ENCODE data around the gene CAMK1D.
"Not testable (repeated sequence)": the region's sequence is repeated elsewhere in the genome, so short reads cannot be mapped to it uniquely, and the experiment has no call there.

Gene CAMK1D

DNA sequence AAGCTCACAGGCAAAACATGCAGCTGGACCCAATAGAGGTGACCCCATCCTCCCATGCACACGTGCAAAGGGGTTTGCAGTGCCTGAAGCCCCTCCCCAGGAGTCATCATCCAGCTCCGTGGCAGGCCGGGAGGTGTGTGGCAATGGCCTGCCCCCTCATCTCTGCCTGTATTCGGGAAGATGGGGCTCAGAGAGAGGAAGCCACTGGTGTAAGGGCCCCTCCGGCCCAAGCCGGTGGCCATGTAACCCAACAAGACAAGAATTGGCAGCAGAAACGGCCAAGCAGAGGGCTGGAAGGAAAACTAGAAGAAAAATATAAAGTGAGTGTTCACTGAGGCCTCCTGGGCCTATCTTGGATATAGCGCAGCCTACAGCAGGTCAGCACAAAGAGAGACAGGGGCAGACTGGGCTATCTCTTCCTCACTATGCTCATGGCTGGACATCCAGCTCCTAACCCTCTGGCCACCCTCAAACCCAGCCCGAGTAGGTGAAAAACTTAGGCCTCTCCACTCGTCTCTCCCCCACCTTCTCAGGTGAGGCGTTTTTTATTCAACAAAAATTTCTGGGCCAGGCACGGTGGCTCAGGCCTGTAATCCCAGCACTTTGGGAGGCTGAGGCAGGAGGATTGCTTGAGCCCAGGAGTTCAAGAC is 494.1 kb downstream of the CAMK1D start:
- H3K27me3 Mint-ChIP-seq, result peaks cover 10% of the 10 kb centered on the region
- no peaks in the 10 kb centered on the region for H3K9me3 Mint-ChIP-seq

DNA sequence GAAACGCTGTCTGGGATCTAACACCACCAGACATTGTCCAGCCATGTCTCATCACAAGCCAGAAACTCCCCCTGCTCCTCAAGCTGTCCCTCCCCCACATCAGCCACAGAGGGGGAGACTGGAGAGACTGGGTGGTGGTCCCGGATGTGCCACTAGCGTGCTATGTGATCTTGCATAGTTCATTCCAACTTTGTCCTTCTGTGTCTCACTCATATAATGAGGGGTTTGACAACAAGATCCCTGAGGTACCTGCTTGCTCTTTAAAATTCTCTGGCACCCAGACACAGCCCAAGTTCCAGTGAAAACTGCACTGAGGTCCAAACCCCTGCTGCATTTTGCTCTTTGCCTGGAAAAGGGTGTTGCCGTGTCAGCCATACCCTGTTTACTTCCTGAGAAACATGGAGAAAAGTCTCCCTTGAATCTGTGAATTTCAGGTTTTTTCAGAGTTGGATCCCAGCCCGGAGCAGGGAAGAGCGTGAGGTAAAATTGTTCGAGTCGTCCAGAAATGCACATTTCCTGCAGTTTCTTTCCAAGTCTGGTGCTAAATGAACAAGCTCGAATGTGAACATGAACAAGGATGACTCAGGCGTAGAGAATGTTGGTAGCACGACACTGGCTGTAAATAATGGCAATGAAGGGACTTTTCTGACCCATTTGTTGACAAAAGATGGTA is 495.6 kb downstream of the CAMK1D start:
- Mint-ChIP-seq H3K27ac (no peak overlapping the region), H3K4me3 (no peak overlapping the region), H3K27me3 (peaks cover 22% of the 10 kb centered on the region), H3K4me1 (ENCODE audit: low read depth) (peaks cover 7% of the 10 kb centered on the region), H3K36me3 (ENCODE audit: low read depth) (no peaks in the 10 kb centered on the region), H3K9me3 (no peaks in the 10 kb centered on the region)

More for the DNA sequence above, 494.1 kb downstream of the CAMK1D start:
- H3K27ac Mint-ChIP-seq, result no peak overlapping the region
- H3K4me3 Mint-ChIP-seq, result no peak overlapping the region
- no peaks in the 10 kb centered on the region for H3K36me3 Mint-ChIP-seq (ENCODE audit: low read depth)
- H3K4me1 Mint-ChIP-seq (ENCODE audit: low read depth), result no peaks in the 10 kb centered on the region

DNA sequence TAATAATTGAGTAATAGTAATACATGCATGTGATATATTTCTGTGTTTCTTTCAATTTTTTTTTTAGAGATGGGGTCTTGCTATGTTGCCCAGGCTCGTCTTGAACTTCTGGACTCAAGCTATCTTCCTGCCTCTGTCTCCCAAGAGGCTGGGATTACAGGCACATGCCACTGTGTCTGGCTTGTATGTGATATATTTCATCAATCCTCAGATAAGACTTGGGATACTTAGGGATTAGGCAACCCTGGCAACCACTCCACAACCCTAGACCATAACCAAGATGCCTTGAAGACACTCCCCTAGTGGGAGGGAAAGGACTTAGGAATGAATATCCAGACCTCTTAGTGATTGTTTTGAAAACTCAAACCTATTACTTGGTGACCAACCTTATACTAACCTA is 497.4 kb downstream of the CAMK1D start:
- H3K27ac Mint-ChIP-seq, result no peak overlapping the region
- no peak overlapping the region for H3K4me3 Mint-ChIP-seq
- no peaks in the 10 kb centered on the region for H3K36me3 Mint-ChIP-seq (ENCODE audit: low read depth)
- no peaks in the 10 kb centered on the region for H3K9me3 Mint-ChIP-seq
- peaks cover 7% of the 10 kb centered on the region for H3K4me1 Mint-ChIP-seq (ENCODE audit: low read depth)
- H3K27me3 Mint-ChIP-seq, result peaks cover 26% of the 10 kb centered on the region

DNA sequence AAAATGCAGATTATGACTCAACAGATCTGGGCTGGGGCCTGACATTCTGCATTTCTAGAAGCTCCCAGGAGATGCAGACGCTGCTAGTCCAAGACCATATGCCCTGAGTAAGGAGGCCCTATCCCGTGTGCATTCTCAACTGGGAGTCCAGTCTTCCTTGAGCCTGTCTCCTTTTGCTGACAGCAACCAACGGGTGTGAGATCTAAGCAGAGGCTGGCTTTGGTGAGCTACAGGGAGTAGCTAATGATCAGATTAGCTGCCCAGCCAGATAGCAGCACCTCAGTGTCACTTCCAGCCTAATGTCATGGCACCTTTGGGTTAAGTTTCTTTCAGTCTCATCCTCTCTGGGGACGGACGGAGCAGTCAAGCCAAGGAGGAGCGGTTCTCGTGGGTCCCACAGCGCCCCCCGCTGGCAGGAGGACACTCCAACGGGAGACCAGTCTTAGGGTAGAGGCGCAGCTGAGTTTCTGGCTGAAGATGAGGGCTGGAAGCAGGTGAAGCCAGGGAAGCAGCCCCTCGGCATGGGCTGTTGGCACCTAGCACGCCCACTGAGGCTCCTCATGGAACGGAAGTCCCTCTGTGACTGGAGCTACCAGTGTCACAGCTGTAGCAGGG is 498.1 kb downstream of the CAMK1D start:
- H3K4me1 Mint-ChIP-seq (ENCODE audit: low read depth), result peaks cover 7% of the 10 kb centered on the region
- H3K36me3 Mint-ChIP-seq (ENCODE audit: low read depth), result no peaks in the 10 kb centered on the region
- H3K27me3 Mint-ChIP-seq, result peaks cover 25% of the 10 kb centered on the region
- H3K4me3 Mint-ChIP-seq, result no peak overlapping the region
- no peak overlapping the region for H3K27ac Mint-ChIP-seq
- H3K9me3 Mint-ChIP-seq, result no peaks in the 10 kb centered on the region

DNA sequence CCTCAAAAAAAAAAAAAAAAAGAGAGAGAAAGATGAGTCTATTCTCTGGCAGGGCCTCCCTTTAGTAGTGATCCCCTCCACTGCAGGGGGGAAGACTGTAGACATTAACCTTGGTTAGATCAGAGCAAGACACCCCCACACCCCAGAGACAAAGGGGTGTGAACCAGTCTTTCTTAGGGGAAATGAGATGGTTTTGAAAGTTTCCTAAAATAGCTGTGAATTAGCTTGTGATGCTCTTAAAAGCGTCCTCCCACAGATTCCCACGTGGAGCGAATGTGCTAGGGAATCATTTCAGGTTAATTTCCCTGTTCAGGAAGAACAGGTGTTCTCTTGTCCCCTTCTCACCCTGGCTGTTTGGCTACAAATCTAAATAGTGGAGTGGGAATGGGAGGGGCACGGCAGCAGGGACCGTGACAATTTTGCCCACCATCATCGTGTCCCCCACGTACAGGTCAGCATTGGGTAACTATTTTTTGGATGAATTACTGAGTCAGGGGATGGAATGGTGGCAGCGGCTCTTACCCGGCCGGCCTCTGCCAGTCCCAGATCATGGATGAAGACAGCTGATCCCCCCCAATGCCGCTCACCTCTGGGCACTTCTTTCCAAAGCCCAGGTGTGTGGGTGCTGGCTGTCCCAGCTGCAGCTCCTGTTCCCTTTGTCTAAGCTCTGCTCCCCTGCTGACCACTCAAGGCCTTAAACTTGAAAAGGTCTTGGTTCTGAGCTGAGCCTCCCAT is 499.3 kb downstream of the CAMK1D start:
- Mint-ChIP-seq H3K4me1 (ENCODE audit: low read depth) (peaks cover 7% of the 10 kb centered on the region), H3K36me3 (ENCODE audit: low read depth) (no peaks in the 10 kb centered on the region), H3K27ac (no peak overlapping the region), H3K27me3 (peaks cover 29% of the 10 kb centered on the region), H3K4me3 (no peak overlapping the region), H3K9me3 (no peaks in the 10 kb centered on the region)

DNA sequence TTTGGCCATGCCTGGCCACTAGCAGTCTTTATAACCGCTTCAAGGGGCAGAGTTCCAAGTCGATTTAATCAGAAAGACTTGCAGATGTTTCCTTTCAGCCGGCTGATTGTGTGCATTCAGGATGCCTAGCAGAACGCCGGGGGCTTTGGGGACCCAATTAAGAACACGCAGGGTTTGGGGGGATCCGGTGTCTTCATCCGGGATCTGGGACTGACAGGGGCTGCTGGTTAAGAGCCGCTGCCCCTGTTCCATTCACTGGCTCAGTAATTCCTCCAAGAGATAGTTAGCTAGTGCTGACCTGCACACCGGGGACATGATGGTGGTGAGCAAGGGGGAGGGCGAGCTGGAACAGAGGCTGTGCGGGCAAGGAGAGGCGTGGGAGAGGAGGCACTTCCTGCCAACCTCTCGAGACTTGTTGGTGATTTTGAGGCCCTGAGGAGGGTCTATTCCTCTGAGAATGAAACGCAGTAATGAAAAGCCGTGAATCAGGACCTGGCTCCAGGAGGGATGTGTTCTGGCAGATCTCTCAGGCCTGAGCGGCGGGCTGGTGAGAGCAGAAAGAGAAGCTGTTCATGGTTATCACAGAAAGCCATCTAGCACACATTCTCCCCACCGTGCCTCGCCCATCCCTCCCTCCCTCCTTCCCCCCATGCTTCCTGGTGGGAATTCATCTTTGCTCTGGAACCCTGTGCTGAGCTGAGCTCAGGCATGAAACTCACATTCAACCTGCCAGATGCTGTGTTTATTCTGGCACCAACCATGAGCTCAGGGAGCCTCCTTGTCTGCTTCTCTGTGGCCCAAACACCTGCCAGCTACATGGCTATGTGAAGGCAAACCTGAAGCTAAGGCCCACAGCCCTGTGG is 500.2 kb downstream of the CAMK1D start:
- no peaks in the 10 kb centered on the region for H3K9me3 Mint-ChIP-seq
- H3K4me1 Mint-ChIP-seq (ENCODE audit: low read depth), result peaks cover 7% of the 10 kb centered on the region
- no peak overlapping the region for H3K4me3 Mint-ChIP-seq
- no peak overlapping the region for H3K27ac Mint-ChIP-seq
- H3K27me3 Mint-ChIP-seq, result peaks cover 29% of the 10 kb centered on the region
- no peaks in the 10 kb centered on the region for H3K36me3 Mint-ChIP-seq (ENCODE audit: low read depth)

DNA sequence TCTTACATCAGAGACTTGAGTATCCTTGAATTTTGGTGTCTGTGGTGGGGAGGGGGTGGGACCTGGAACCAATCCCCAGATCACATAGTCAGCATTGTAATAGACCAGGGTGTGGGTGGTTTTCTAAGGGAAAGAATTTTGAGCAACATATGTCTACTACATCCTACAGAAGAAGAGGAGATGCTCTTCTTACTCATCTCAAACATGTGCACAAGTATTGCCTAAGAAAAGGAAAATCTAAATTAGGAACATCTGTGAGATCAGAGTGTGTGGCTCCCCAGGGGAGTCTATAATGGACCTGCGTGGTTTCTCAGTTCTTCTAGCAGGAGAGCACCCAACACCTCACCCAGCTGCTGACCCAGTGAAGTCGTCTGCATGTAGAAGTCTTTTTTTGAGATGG is 503.3 kb downstream of the CAMK1D start:
- no peaks in the 10 kb centered on the region for H3K9me3 Mint-ChIP-seq
- no peak overlapping the region for H3K4me3 Mint-ChIP-seq
- peaks cover 7% of the 10 kb centered on the region for H3K4me1 Mint-ChIP-seq (ENCODE audit: low read depth)
- H3K36me3 Mint-ChIP-seq (ENCODE audit: low read depth), result no peaks in the 10 kb centered on the region
- H3K27ac Mint-ChIP-seq, result no peak overlapping the region
- peaks cover 28% of the 10 kb centered on the region for H3K27me3 Mint-ChIP-seq

DNA sequence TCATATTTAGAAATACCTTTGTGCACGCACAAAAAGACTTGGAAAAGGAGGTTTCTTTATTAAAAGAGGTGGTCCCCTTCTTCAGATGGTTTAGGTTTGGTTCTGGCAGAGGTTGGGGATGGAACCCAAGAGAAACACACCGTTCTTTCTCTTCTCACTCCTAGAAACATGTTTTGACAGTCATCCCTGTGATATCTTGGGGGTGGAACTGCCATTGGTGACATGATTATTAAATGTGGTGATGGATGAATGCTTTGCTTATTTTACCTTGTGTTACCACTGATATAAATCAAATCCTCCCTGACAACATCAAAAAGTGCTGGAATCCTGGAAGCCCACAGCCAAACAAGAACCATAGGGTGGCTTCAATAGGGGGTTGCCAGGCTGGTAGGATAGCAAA is 505.6 kb downstream of the CAMK1D start:
- Mint-ChIP-seq H3K4me3 (no peak overlapping the region), H3K4me1 (ENCODE audit: low read depth) (peaks cover under 1% of the 10 kb centered on the region), H3K27me3 (peaks cover 14% of the 10 kb centered on the region), H3K36me3 (ENCODE audit: low read depth) (no peaks in the 10 kb centered on the region), H3K27ac (no peak overlapping the region), H3K9me3 (no peaks in the 10 kb centered on the region)

DNA sequence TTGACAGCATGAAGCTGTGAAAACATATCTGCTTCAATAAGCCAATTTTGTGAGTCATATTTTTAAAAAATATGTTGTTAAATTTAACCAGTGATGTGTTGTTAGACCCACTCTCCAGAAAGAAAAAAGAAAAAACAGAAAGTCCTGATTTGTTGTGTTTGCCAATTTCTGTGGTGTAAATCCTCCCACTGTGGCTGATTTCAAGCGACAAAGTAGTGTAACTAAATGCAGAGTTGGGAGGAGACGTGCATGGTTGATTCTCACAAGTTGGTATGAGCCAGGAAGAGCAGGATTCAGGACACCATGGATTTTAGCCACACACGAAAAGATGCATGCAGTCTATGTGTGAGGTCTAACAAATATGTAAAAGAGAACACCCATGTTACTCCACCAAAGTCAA is 513.1 kb downstream of the CAMK1D start:
- H3K4me1 Mint-ChIP-seq (ENCODE audit: low read depth), result no peaks in the 10 kb centered on the region
- H3K27ac Mint-ChIP-seq, result no peak overlapping the region
- H3K4me3 Mint-ChIP-seq, result no peak overlapping the region
- H3K9me3 Mint-ChIP-seq, result no peaks in the 10 kb centered on the region
- H3K36me3 Mint-ChIP-seq (ENCODE audit: low read depth), result no peaks in the 10 kb centered on the region
- no peaks in the 10 kb centered on the region for H3K27me3 Mint-ChIP-seq

DNA sequence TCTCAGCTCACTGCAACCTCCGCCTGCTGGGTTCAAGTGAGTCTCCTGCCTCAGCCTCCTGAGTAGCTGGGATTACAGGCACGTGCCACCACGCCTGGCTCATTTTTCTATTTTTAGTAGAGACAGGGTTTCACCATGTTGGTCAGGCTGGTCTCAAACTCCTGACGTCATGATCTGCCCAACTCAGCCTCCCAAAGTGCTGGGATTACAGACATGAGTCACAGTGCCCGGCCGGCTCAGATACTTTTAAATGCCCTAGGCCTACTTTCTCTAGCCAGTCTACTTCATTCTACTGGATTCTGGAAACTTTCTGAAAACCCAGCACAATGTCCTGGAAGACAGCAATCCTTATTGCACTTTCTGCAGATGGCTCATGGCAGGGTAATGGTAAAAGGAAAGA is 516.2 kb downstream of the CAMK1D start:
- not testable (repeated sequence) for H3K4me1 Mint-ChIP-seq (ENCODE audit: low read depth); H3K36me3 Mint-ChIP-seq (ENCODE audit: low read depth); H3K9me3 Mint-ChIP-seq; H3K27me3 Mint-ChIP-seq; H3K4me3 Mint-ChIP-seq; H3K27ac Mint-ChIP-seq

DNA sequence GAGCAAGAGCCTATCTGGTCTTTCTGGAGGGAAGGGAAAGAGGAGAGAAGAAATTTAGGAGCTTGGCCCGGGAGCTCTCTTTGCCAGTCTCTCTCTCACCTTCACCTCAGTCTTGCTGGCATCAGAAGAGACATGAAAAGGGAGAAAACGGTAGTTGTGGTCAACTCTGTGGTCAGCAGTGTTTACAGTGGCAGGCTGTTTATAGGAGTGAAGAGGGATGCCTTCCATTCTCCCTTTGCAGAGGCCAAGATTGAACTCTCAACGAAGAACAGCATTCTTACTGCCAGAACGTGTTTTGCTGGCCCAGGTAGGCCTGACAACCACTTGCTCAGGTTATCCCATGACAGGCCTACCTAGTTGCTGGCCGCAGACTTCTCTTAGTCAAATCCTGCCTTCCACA is 518.9 kb downstream of the CAMK1D start:
- H3K27me3 Mint-ChIP-seq, result peaks cover 4% of the 10 kb centered on the region
- no peaks in the 10 kb centered on the region for H3K9me3 Mint-ChIP-seq
- H3K36me3 Mint-ChIP-seq (ENCODE audit: low read depth), result no peaks in the 10 kb centered on the region
- no peaks in the 10 kb centered on the region for H3K4me1 Mint-ChIP-seq (ENCODE audit: low read depth)
- H3K4me3 Mint-ChIP-seq, result no peak overlapping the region
- no peak overlapping the region for H3K27ac Mint-ChIP-seq

DNA sequence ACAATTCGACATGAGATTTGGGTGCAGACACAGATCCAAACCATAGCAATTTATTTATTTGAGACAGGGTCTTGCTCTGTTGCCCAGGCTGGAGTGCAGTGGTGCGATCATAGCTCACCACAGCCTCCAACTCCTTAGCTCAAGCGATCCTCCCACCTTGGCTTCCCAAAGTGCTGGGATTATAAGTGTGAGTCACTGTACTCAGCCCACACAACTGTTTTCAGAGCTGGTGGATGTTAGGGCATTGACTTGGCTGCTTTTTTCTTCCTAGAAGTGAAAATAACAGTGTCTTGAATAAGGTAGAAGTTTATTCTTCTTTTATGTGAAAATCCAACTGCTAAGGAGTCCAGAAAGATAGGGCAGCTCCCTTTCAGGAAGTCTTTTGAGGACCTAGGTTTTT is 520.1 kb downstream of the CAMK1D start:
- no peaks in the 10 kb centered on the region for H3K9me3 Mint-ChIP-seq
- no peak overlapping the region for H3K27ac Mint-ChIP-seq
- H3K4me3 Mint-ChIP-seq, result no peak overlapping the region
- no peaks in the 10 kb centered on the region for H3K4me1 Mint-ChIP-seq (ENCODE audit: low read depth)
- no peaks in the 10 kb centered on the region for H3K36me3 Mint-ChIP-seq (ENCODE audit: low read depth)
- H3K27me3 Mint-ChIP-seq, result peaks cover 6% of the 10 kb centered on the region

DNA sequence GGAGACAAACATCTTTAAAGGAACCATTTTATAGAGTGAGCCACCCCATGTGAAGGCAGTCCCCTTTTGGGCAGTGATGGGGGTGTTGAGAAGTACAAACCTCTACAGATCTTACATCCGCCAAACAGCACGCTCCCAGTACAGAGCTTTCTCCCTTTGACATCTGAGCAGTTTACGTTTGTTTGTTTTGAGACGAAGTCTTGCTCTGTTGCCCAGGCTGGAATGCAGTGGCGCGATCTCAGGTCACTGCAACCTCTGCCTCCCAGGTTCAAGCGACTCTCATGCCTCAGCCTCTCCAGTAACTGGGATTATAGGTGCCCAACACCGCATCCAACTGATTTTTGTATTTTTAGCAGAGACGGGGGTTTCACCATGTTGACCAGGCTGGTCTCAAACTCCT is 523.2 kb downstream of the CAMK1D start:
- Mint-ChIP-seq H3K4me1 (ENCODE audit: low read depth) (no peaks in the 10 kb centered on the region), H3K36me3 (ENCODE audit: low read depth) (no peaks in the 10 kb centered on the region), H3K4me3 (no peak overlapping the region), H3K27ac (no peak overlapping the region), H3K27me3 (peaks cover 7% of the 10 kb centered on the region), H3K9me3 (no peaks in the 10 kb centered on the region)

DNA sequence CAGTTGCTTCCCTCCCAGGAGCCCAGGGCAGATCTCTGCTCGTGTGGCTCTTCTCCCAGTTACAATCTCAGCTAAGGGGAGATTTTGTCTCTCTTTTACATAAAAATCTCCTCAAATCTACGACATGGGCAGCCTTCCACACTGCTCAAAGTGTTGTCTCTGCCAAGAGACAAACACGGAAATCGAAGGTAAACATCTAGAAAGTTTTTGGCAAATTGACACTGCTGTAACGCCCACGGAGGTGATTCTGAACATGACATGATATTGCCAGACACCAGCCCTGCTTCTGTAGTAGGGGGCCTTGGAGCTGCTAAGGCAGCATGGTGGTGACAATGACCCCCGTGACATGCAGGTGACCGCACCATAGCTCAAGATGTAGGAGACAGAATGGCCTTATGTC is 523.8 kb downstream of the CAMK1D start:
- no peak overlapping the region for H3K4me3 Mint-ChIP-seq

More for the DNA sequence above, 523.8 kb downstream of the CAMK1D start:
- Mint-ChIP-seq H3K4me1 (ENCODE audit: low read depth) (no peaks in the 10 kb centered on the region), H3K27ac (no peak overlapping the region), H3K36me3 (ENCODE audit: low read depth) (no peaks in the 10 kb centered on the region), H3K9me3 (no peaks in the 10 kb centered on the region), H3K27me3 (peaks cover 7% of the 10 kb centered on the region)

Measured in stimulated activated naive CD8-positive, alpha-beta T cell treated with anti-CD3 and anti-CD28 coated beads, Interleukin-15, Interleukin-2, amounts not matched to agents 100 ng/mL and 50 ng/mL, for 24 hours (primary cell).